ENCODE measurements around the gene NHERF1. TPM values are rescaled to one million over a fixed set of nuclear protein-coding genes. Genes with fewer than 3 reads are reported as not detected.

The NHERF1 gene
- total and polyA plus RNA-seq, 9 of the 15 experiments (the other 6 are each of a cell fraction or from before 2014, with no cell fraction given), result 11.4 to 79.9 (median 36.9) TPM

GRCh38 chr17:74748529-74749278 is at the start of gene NHERF1 (continued):
- TF ChIP-seq RERE (CRISPR knock-in tag; IDR thresholded peaks at IDR 0.05; ENCODE audit: borderline replicate concordance) (no peak), HNRNPL (IDR thresholded peaks at IDR 0.05; ENCODE audit: low read depth, low read length) (peak; percentile 38; the same call in 1 of the 2 replicates), UBTF (IDR thresholded peaks at IDR 0.05; ENCODE audit: borderline replicate concordance in 1 of 2, low read depth in 2 of 2, low read length in 2 of 2) (peak; percentile 8 to 37; a peak in 1 of 4 replicates), RAD21 (CRISPR knock-in tag; conservative IDR thresholded peaks at IDR 0.05 in 1 of 2, IDR thresholded peaks at IDR 0.05 in 1 of 2) (peak in 1 of 2 experiments; percentile 27; a peak in 2 of 4 replicates), FOXO4 (CRISPR knock-in tag; IDR thresholded peaks at IDR 0.05) (no peak), TRIM24 (IDR thresholded peaks at IDR 0.05) (no peak), RBM25 (IDR thresholded peaks at IDR 0.05; ENCODE audit: low read depth, low read length, severe bottlenecking) (peak; percentile 97), PTBP1 (IDR thresholded peaks at IDR 0.05; ENCODE audit: low read depth, low read length) (no peak), ZC3H4 (CRISPR knock-in tag; IDR thresholded peaks at IDR 0.05; ENCODE audit: borderline replicate concordance) (no peak), ZFX (CRISPR knock-in tag; IDR thresholded peaks at IDR 0.05) (peak; percentile 69), KAT8 (IDR thresholded peaks at IDR 0.05; ENCODE audit: low read depth) (no peak), TFAP4 (CRISPR knock-in tag; IDR thresholded peaks at IDR 0.05; ENCODE audit: borderline replicate concordance) (peak; percentile 66), HDAC1 (IDR thresholded peaks at IDR 0.05) (peak in 1 of 2 experiments; percentile 37; a peak in 2 of 4 replicates)
